Measurements from ENCODE around the gene TNFRSF11A. TPM values are rescaled to one million over a fixed set of nuclear protein-coding genes. Genes with fewer than 3 reads are reported as not detected.
A peak's percentile ranks its signal among the peaks of the same experiment; 100 is the strongest.

Gene TNFRSF11A
- total RNA-seq, 1 donor from 2014 or later, result 23.1 TPM

DNA sequence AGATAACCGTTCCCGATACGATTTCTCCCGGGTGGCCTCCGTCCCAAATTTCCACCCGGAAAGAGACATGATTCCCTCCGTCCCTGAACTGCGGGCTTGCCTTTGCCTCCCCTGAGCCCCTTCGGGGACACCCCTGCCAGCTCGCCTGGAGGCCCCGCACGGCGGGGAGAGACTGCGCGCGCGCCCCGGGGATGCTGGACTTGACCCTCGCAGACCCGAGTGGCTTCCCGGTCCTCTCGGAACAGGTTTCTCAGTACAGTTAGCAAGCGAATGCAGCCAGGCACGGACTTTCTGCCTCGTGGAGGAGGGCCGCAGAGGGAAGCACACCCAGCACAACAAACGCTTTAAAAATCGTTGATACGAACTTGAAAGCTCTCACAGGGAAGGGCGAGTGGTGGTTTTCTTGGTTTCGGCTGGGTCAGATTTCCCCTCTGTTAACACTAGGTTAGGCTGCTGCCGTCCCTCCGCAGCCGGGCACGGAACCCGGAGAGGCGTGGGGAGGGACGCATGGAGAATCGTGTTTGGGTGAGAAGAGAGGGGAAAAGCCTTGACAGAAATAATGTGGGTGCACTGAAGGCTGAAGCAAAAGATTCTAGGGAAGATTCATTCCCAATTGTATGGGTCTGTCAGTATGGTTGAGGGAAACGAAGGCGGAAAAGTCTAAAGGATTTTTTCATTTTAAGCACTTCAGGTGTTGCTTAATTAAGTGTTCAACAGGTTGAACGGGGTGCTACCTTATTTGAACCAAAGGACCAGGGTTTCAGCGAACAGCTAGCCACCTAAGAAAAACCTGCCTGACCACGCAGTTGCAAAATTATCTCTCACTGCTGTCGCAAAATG is 916 bp downstream of the TNFRSF11A start:
- DNase-seq (ENCODE audit: low read depth in 2 of 2), result peak in 1 of 2 donors; percentile 26

DNA sequence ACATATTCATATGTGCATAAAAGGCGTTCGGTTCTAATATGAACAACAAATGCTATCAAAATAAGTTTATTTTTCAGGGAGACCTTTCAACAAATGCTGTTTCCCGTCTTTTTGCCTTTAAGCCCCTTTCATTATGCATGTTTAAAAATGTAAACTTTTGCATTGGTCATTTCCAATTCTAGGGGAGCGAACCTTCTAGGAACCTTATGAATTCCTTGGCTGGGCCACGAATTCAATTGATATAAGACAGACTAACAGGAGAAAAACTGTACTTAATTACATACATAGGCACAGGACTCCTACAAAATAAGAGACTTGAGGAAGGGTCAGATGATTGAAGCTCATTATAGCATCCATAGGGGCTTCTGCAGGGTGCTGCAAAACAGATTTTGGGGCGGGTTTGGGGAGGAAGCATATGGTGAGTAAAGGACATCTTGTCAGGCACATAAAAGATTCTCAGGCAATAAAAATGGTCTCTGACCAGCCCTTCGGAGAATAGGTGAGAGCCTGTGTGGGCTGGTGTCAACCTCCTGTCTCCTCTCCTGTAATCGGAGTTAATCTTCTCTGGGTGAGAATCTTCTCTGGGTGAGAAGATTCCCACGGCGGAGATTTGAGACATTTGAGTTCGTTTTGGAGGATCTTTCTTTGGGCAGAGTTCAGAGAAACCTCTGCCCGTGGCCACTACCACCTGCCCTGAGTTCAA is 1.7 kb downstream of the TNFRSF11A start:
- no peak for DNase-seq (ENCODE audit: low read depth in 2 of 2)

GRCh38 chr18:62327977-62328376 is 2.9 kb downstream of the TNFRSF11A start:
- peak in 1 of 2 donors; percentile 48 for DNase-seq (ENCODE audit: low read depth in 2 of 2)

DNA sequence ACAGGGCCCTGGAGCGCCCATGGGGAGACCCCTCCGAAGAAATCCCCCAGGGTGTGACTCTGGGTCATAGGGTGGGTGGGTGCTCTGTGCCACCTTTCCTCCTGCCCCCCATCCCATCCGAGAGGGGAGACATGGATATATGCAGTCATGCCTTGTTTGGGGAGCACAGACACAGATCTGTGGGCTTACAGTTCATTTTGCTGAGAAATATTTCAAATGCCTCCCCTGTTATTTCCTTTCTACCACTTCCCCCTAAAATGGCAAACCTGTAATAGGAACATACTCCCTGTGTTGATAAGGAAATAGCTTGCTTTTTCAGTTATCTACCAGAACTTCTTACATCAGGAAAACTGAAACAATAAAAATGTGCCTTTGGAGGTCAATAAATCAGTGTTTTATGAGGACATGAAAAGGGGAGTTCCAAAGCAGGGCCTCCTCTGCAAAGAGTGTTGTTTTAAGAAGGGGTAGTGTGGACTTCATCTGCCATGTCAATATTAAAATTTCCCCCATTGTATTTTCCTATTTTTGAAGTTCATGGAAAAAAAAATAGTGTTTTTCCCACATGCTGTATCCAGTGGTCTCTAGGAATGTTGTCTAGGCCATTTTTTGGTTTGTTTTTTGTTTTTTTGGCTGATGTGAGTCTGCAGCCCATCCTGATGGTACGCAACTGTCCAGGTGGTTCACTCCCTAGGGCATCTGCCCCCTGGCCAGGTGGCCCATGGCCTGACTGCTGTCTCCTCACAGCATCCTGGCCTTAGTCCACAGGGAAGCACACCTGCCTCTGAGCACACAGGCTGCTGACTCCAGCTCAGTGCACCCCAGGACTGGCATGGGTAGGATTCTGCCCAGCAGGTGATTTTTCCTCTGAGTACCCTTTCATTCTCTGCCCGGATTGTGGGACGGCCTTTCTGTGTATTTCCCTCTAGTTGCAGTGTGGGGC is 3.7 kb downstream of the TNFRSF11A start:
- peak; percentile 88 to 92 for DNase-seq (ENCODE audit: low read depth in 2 of 2)

GRCh38 chr18:62329691-62330454 is 4.8 kb downstream of the TNFRSF11A start:
- DNase-seq (ENCODE audit: low read depth in 2 of 2), result peak; percentile 69 to 95

DNA sequence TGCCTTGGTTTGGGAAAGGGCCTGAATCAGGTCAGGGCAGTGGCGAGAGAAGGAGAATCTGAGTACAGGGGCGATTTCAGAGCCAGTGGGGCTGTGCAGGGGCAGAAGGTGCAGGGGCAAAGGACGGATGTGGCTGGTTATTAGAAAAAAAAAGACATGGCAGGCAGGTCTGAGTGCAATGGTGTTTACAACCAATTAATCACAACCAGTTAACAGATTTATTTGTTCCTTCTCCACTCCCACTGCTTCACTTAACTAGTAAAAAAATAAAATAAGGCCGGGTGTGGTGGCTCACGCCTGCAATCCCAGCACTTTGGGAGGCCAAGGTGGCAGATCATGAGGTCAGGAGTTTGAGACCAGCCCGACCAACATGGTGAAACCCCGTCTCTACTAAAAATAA is 5.5 kb downstream of the TNFRSF11A start:
- DNase-seq (ENCODE audit: low read depth in 2 of 2), result peak in 1 of 2 donors; percentile 29

- peak; percentile 97 to 99 for DNase-seq (ENCODE audit: low read depth in 2 of 2)
Measured at GRCh38 chr18:62331581-62332356, 6.7 kb downstream of the TNFRSF11A start.

- DNase-seq (ENCODE audit: low read depth in 2 of 2), result no peak
Measured at GRCh38 chr18:62332431-62332830, 7.3 kb downstream of the TNFRSF11A start.

DNA sequence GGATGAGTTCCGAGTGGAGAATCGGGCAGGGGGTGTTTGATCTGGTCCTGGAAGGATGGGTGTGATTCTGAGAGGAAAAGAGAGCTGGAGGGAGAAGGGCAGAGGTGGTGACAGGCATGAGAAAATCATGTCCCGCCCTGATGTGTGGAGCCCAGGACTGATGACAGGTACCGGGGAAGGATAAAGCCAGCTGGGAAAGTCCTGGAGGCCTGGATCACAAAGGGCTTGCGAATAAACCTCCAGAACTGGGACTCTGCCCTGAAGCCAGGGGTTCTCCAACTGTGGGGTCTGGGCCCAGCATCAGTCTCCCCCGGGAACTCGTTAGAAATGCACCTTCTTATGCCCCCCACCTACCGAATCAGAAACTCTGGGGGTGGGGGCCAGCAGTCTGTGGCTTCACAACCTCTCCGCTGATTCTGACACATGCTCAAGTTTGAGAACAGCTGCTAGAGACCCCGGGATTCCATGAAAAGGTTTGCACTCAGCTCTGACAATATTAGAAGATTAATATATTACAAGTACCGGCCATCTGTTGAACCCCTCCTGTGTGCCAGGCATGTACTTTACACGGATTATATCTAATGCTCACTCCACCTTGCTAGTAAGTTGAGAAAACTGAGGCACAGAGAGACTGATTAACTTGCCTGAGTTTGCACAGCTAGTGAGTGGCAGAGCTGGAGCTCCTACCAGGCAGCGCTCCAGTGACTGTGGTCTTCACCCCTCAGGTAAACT is 8.0 kb downstream of the TNFRSF11A start:
- DNase-seq (ENCODE audit: low read depth in 2 of 2), result peak in 1 of 2 donors; percentile 55

- DNase-seq (ENCODE audit: low read depth in 2 of 2), result peak in 1 of 2 donors; percentile 87
Measured at GRCh38 chr18:62334120-62334519, 9.0 kb downstream of the TNFRSF11A start.

DNA sequence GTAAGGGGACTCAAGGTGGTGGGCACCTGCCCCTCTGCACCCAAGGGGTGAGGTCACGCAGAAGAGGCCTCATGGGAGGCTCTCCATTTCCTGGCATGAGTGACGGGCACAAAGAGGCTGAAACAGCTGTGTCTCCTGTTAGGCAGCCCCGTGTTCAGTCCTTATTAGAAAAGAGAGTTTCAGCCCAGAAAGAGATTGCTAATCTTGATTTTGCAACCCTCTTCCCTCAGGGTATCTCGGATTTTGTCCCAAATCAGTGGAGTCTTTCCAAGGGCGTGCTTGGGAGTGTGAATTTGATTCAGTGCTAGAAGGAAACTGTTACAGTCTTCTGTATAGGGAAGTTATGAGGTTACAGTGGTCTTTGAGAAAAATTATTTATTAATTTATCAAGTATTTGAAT is 10.4 kb downstream of the TNFRSF11A start:
- DNase-seq (ENCODE audit: low read depth in 2 of 2), result no peak

DNA sequence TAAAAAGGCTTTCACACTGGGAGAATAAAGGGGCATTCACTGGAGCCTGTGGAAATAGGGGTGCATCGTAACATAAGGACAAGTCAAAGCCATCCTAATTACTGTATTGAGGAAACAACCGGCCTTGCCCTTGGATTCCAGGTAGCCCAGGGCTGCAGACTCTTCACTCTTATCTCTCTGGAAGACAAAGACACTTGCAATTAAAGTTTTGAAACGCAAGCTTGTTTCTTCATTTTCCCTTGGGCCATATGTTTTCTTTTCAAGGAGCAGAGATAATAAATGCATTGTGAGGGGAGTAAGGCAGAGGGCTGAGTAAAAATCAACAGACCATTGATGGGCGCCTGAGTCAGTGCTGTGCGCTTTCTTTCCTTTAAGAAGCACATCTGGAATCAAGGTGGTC is 11.5 kb downstream of the TNFRSF11A start:
- no peak for DNase-seq (ENCODE audit: low read depth in 2 of 2)

DNA sequence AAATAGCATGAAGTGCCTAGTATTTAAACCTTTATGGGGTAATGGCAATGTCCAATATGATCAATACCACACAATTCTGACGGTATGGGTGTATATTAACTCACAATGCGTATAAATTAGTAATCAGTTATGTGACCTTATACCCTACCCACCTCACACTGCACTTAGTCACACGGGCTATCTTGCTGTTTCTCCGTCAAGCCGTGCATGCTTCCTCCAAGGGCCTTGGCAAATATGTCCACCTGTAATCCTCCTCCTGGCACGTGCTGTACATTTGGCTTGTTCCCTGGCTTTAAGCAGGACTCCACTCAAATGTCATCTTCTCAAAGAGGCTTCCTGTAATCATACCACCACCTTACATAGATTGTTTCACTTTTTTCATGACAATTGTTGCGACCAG is 12.2 kb downstream of the TNFRSF11A start:
- DNase-seq (ENCODE audit: low read depth in 2 of 2), result no peak

GRCh38 chr18:62338446-62339105 is 13.5 kb downstream of the TNFRSF11A start:
- no peak for DNase-seq (ENCODE audit: low read depth in 2 of 2)

- peak in 1 of 2 donors; percentile 80 for DNase-seq (ENCODE audit: low read depth in 2 of 2)
Measured at GRCh38 chr18:62339106-62339988, 14.2 kb downstream of the TNFRSF11A start.

- no peak for DNase-seq (ENCODE audit: low read depth in 2 of 2)
Measured at GRCh38 chr18:62340996-62341395, 15.9 kb downstream of the TNFRSF11A start.

- peak in 1 of 2 donors; percentile 55 for DNase-seq (ENCODE audit: low read depth in 2 of 2)
Measured at GRCh38 chr18:62341473-62341872, 16.4 kb downstream of the TNFRSF11A start.

DNA sequence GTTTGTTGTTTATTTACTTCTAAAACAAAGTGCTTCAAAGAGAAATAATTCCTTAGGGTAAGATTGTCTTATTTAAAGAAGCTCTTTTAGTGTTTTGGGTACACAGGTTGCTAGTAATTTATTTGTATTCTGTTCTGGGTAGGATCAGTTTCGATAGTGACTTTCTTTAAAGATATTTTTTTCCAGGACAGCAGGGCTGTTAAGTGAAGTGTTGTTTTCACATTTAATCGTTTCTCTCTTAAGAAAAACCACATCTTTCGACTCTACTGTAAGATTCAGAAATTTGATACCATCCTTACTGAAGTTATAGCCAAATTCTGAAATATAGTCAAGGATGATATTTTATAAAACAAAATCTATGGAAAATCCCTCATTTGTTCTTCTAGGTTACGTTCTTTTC is 17.8 kb downstream of the TNFRSF11A start:
- no peak for DNase-seq (ENCODE audit: low read depth in 2 of 2)

Data from dermis microvascular lymphatic vessel endothelial cell (primary cell).